ENCODE results near the gene TMED4. TPM values are rescaled to one million over a fixed set of nuclear protein-coding genes. Genes with fewer than 3 reads are reported as not detected.
A peak's percentile ranks its signal among the peaks of the same experiment; 100 is the strongest.

The TMED4 gene
- 100 to 1,000 TPM in 1 of 10 donors, 10 to 100 TPM in 9; 64.5 to 107 (median 83.2) TPM for polyA plus RNA-seq (ENCODE audit: insufficient read length in 10 of 10)
- long read RNA-seq, donor 1, transcript TMED4-205 (4 exons, 1,755 nt) = minor isoform, 7 of 54 reads
- long read RNA-seq, donor 1, transcript TMED4-203 (5 exons, 2,322 nt) = major isoform, 45 of 54 reads
- long read RNA-seq, donor 1, partial matches to known transcripts = 0 of 54 reads
- long read RNA-seq, donor 1, other reads (novel, unspliced or antisense) = 0 of 54 reads
- long read RNA-seq, donor 2, transcript TMED4-203 (5 exons, 2,322 nt) = major isoform, 34 of 38 reads
- long read RNA-seq, donor 2, partial matches to known transcripts = 0 of 38 reads
- long read RNA-seq, donor 2, other reads (novel, unspliced or antisense) = 0 of 38 reads
- long read RNA-seq, donor 3 = 0 reads
- long read RNA-seq, donor 4, transcript TMED4-203 (5 exons, 2,322 nt) = major isoform, 15 of 105 reads
- long read RNA-seq, donor 4, transcript TMED4-205 (4 exons, 1,755 nt) = minor isoform, 8 of 105 reads
- long read RNA-seq, donor 4, partial matches to known transcripts = 82 of 105 reads
- long read RNA-seq, donor 4, other reads (novel, unspliced or antisense) = 0 of 105 reads
- long read RNA-seq, donor 5, transcript TMED4-205 (4 exons, 1,755 nt) = minor isoform, 9 of 50 reads
- long read RNA-seq, donor 5, transcript TMED4-203 (5 exons, 2,322 nt) = major isoform, 32 of 50 reads
- long read RNA-seq, donor 5, partial matches to known transcripts = 0 of 50 reads
- long read RNA-seq, donor 5, other reads (novel, unspliced or antisense) = 8 of 50 reads
- long read RNA-seq, donor 6, transcript TMED4-205 (4 exons, 1,755 nt) = minor isoform, 7 of 47 reads
- long read RNA-seq, donor 6, transcript TMED4-203 (5 exons, 2,322 nt) = major isoform, 40 of 47 reads
- long read RNA-seq, donor 6, partial matches to known transcripts = 0 of 47 reads
- long read RNA-seq, donor 6, other reads (novel, unspliced or antisense) = 0 of 47 reads
- long read RNA-seq, donor 7, transcript TMED4-203 (5 exons, 2,322 nt) = major isoform, 23 of 30 reads
- long read RNA-seq, donor 7, transcript TMED4-205 (4 exons, 1,755 nt) = minor isoform, 7 of 30 reads
- long read RNA-seq, donor 7, partial matches to known transcripts = 0 of 30 reads
- long read RNA-seq, donor 7, other reads (novel, unspliced or antisense) = 0 of 30 reads
- long read RNA-seq, donor 8, transcript TMED4-203 (5 exons, 2,322 nt) = major isoform, 16 of 26 reads
- long read RNA-seq, donor 8, transcript TMED4-205 (4 exons, 1,755 nt) = minor isoform, 8 of 26 reads
- long read RNA-seq, donor 8, partial matches to known transcripts = 0 of 26 reads
- long read RNA-seq, donor 8, other reads (novel, unspliced or antisense) = 0 of 26 reads
- long read RNA-seq, donor 9, partial matches to known transcripts = 0 of 4 reads
- long read RNA-seq, donor 9, other reads (novel, unspliced or antisense) = 0 of 4 reads

DNA sequence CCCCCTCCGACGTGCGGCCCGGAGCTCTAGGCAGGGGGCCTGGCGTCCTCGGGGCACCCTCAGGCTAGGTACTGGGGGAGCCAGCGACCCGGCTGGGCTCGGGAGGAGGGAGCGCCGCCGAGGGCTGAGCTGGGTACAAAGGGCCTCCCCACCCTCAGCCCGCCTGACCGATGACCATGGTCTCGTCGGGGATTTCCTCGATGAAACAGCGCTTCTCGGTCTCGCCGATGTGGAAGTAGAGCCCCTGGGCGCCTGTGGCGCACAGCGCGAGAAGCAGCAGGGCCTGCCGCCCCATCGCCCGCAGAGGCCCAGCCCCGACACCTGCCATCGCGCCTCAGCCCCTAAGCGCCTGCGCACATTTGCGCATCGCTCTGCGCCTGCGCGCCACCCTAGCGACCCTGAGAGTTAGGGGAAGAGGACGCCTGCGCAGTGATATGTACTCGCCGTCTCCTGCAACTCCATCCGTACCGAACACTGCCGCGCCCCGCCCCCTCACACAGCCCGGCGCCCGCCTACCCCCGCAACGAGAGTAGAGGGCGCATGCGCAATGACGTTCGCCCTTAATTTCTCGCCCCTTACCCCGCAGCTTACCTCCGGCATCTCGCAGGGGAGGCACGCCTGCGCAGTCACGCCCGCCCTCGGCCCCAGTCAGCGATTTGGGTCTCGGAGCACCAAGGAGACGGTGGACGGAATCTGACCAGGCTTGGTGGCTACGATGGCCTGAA lies at the start of gene TMED4:
TMED4 (minus strand) TSS at position 353 of the 725 bp plus-strand sequence; CDS start at position 328, 25 bp downstream.
- peak; percentile 99 to 100 (median 100) for DNase-seq

DNA sequence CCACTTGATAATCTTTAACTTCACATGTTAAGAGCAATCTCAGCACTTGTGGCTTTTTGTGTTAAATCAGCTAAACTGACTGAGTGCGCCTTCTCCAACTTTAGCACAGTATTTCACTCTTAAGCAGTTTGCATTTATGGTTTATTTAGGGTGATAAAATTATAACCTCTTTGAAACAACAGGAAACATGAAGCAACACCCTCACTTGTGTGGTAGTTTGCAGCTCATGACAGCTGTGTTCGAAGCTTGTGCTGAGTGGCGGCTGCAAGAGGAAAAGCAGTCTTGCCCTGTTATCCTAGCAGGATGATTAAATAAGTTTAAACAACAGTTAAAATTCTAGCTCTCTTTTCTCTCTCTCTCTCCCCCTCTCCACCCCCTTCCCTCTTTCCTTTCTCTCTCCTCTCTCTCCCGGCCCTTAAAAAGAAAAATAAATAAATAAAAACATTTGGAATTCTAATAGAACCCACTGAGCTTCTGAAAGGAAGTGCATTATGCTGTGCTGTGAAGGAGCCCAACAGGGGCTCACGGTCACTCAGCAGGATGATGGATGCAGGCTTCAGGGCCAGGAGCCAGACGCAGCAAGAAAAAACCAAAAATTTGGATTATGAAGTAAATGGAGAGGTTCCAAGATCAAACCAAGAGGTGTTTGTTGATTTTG lies 49.6 kb upstream of the TMED4 start:
- no peak for DNase-seq

DNA sequence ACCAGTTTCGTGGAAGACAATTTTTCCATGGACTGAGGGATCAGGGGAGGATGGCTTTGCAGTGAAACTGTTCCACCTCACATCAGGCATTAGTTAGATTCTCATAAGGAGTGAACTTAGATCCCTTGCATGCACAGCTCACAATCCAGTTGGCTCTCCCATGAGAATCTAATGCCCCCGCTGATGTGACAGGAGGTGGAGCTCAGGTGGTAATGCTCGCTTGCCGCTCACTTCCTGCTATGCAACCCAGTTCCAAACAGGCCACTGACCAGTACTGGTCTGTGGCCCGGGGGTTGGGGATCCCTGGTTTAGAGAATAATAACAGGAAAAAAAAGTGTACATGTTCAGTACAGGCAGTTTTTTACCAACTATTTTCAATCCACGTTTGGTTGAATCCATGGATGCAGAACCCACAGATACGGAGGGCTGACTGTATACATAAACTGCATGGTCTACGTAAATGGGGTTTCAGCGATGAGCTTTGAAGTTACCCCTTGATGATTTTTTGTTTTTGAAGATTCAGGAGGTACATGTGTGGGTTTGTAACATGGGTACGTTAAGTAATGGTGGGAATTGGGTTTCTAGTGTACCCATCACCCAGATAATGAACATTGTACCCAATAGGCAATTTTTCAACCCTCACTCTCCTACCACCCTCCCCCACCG lies 48.9 kb upstream of the TMED4 start:
- DNase-seq = no peak

DNA sequence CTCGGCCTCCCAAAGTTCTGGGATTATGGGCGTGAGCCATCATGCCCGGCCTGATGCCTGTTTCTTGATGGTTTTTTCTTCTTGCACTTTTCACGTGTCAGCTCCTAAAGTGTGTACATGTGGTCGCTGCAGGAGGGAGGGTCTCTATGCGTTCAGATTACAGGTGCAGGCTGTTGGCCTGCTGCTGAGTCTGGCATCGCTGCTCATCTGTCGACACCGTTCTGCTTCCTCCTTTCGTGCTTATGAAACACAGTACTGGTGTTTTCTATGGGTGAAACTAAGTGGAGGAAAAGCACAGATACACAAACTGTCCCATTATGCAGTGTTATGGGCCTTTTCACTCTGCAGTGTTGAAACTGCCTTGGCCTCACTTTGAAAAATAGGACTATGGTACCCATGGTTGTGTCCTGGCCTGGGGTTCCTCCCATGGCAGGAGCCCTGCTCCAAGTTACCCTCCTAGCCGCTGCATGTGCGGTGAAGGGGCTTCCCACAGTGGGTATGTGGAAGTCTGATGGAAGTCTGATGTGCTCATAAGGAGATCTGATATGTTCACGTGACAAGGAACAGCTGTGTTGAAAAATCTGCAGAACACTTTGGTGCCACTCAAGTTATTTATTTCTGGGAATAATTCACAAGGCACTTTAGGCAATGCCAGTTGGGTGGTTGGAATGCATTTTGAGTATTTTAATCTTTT lies 47.9 kb upstream of the TMED4 start:
- no peak for DNase-seq

DNA sequence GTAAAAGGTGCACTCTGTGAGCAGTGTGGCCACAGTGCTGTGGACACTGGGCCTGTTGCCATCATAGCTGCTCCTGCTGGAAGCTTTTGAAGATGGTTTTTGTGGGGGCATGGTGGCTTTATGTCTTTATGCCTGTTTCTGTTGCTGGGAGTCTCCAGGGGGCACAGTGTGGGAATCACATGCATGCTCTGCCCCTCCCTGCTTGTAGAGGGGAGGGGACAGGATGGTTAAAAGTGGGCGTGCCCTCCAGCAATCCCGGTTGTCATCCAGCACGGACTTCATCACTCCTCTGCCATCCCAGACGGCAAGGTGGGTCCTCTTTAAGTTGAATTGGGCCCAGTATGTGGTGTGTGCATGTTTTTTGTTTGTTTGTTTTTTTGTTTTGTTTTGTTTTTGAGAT lies 44.6 kb upstream of the TMED4 start:
- no peak for DNase-seq

DNA sequence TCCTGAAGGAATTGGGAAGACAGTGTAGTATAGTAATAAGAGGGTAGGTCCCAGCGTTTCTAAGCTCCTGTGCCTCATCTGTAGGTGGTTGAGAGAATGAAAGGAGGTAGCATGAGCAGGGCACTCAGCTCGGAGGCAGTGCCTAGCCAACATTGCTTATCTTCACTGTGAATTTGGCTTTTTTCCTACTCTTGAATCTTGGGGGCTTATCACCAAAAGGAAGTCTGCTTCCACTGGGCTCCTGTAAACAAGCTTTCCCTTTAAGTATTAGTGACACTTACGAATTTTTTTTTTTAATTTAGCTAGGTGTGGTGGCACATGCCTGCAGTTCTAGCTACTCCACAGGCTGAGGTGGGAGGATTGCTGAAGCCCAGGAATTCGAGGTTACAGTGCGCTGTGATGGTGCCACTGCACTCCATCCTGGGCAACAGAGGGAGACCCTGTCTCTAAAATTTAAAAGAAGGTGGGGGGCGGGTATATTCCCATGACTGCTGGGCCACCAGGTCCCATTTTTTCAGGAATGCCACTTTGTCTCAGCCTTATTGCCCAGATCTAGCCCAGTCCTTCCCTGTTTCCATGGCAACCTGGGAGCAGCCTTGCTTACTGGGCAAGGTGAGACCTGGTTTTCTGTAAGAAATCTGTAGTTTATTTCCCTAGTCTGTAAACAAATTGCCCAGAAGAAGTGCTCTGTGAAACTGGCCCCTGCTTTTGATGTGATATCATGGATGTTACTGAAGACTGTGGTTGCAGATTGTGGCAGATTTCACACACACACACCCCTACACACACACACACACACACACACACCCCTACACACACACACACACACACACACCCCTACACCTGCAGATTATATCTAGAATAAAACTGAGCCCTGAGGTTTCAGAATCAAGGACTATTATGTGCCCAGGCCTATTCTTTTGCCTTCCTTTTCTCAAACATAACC lies 43.8 kb upstream of the TMED4 start:
- DNase-seq = no peak

DNA sequence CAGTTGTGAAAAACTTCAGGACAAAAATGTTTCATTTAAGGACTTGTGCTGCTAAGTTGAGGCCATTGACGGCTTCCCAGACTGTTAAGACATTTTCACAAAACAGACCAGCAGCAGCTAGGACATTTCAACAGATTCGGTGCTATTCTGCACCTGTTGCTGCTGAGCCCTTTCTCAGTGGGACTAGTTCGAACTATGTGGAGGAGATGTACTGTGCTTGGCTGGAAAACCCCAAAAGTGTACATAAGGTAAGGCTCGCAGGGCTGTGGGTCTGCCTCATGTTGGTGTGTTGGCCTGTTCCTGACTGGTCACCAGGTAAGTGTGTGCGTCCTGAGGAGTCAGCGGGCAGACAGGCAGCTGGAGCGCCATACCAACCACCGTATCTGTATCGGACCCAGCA lies 42.3 kb upstream of the TMED4 start:
- no peak for DNase-seq

DNA sequence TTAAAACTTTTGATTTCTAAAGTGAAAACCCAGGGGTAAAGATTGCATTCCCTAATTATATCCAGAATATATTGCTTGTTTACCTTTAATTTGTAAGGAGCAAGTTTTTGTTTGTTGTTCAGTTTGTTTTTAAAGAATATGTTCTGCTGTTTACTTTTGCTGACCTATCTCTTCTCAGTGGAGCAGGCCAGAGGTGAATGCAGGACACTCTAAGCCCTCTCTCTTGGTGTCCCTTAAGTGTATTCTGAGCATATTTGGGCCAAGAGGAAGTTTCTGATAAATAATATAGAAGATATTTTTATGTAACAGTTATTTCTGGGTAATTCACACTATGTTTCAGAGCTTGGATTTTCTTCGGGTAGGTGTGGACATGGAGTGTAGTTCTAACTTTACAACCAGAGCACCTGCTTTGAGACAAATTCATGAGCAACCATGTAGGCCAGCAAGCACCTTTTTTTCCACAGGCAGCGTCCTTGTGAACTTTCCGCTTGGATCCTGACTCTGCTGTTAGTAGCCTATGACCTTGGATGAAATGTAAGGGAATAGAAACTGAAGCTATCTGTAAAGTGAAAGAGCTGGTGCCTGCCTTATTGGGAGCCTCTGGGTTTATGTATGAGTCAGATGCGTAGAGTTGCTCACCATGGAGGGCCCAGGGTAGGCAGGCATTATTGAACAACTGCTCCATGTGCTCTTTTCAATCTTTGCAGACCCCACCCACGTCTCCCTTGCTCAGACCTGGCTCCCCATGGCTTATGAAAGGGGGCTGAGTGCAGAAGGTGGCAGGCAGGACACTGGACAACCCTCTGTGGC lies 40.5 kb upstream of the TMED4 start:
- no peak for DNase-seq

DNA sequence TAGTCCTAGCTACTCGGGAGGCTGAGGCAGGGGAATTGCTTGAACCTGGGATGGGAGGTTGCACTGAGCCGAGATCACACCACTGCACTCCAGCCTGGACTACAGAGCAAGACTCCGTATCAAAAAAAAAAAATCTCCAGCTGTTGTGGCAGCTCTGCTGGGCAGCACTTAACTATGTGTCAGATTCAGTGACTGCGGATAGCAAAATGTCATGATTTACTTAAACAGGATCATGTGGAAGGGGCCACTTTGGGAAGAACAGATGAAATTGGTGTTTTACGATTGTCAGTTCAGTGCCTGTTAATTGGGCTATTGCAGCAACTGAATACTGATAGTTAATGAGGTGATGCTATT lies 39.7 kb upstream of the TMED4 start:
- DNase-seq = no peak

DNA sequence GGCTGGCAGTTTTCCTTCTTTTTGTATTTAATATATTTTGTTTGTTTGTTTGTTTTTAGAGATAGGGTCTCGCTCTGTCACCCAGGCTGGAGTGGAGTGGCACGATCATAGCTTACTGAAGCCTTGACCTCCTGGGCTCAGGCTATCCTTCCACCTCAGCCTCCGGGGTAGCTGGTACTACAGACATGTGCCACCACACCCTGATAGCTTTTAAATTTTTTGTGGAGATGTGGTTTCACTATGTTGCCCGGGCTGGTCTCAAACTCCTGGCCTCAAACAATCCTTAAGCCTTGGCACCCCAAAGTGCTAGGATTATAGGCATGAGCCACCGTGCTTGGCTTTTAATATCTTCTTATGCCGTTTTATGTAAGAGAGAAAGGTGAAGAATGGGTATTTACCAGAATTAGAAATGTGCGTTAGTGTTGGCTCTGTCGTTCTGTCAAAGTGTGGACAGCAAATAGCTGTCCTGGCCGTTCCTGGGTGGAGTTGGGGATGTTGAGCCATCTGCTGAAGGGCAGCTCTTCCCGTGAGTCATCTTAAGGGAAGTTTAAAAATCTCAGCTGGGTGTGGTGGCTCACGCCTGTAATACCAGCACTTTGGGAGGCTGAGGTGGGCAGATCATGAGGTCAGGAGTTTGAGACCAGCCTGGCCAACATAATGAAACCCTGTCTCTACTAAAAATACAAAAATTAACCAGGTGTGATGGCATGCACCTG lies 39.2 kb upstream of the TMED4 start:
- no peak for DNase-seq

DNA sequence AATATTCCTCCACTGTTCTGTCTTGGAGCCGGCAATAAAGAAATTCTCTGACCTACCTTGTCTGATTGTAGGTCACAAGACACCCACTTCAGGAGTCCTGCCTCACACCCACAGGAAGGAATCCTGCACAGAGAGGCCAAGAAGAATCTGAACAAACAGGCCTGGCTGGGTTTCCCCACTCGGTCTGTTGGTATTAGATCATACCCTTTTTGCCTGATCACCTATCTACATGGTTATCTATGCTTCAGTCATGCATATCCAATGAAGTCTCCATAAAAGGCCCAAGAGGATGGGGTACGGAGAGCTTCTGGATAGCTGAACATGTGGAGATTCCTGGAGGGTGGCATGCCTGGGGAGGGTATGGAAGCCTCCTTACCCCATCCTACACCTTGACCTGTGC lies 36.7 kb upstream of the TMED4 start:
- no peak for DNase-seq

DNA sequence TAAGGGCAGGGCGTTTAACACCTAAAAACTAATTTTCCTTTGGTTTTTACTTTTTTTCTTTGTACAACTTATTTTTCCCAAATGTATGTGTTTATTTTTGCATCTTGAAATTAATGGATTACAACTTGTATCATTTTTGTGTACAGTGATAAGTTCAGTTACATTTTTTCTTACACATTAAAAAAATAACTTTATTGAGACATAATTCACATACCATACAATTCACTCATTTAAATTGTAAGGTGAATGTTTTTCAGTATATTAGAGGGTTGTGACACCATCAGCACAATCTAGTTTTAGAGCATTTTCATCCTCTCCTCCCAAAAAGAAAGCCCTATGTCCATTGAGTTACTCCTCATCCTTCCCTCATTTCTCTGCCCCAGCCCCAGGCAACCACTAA lies 36.0 kb upstream of the TMED4 start:
- no peak for DNase-seq

DNA sequence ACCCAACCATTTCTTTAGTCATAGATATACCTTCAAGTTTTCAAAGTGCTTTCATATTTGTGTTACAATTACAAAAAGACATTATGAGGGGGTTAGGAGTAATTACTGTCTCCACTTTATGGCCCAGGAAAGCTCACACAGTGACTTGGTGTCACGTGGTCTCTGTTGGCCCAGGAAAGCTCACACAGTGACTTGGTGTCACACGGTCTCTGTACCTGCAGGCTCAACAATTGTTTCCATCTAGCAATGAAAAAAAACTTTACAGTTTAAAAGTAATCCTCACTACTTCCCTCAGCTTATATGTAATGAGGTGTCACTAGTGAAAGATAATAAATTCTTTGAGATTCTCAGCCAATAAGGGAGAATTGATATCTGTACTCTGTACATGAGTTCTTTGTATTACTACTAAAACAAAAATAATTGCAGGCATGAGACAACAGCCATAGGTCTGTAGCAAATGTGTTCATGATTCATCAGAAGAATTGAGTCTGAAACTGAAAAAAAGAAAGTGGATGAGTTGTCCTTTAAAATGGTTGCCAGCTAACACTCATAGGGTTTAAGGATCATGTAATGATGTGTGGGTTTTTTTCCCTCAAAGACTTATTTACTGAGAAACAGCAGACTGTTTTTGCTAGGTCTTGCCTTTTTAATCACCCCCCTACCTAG lies 35.3 kb upstream of the TMED4 start:
- DNase-seq = no peak

DNA sequence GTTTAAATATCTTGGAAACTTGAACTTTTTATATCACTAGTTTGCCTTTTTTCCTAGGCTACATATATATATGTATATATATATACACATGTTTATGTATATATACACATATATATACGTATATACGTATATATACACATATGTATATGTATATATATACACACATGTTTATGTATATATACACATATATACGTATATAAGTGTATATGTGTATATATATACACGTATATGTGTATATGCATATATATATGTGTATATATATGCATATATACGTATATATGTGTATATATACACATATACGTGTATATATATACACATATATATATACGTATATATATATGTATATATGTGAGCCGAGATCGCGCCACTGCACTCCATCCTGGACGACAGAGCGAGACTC lies 34.5 kb upstream of the TMED4 start:
- DNase-seq = no peak

DNA sequence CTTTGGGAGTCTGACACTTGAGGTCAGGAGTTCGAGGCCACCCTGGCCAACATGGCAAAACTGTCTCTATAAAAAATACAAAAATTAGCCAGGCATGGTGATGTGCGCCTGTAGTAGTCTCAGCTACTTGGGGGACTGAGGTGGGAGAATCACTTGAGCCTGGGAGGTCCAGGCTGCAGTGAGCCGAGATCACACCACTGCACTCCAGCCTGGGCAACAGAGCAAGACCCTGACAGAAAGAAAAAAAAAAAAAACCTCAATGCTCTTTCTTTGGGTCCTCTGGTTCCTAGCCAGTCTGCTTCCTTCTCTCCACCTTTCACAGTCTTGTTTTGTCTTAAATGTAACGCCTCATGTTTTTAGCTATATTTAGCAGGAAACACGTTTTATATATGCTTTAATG lies 33.8 kb upstream of the TMED4 start:
- no peak for DNase-seq

DNA sequence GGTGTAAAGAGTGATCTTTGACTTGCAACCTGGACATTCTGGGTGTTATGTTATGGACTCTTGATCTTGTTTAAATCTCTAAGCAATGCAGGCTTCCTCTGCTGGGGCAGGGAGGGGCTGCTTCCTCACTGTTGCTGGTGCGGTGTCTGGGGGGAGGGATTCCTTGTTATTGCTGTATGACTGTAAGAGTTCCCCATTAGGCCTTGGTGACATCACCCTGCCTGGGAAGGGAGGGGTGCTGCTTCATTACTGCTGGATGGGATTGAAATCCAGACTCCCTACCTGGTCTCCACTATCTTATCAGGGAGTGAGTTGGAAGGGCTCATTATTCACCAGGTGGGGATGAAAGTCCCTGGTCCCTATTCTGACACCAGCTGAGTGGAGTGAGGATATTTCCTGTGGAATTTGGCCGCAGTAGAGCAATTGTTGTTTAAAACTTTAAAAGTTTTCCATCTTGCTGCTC lies 33.1 kb upstream of the TMED4 start:
- DNase-seq = no peak
